Measurements from ENCODE around the gene GSTM3.
"Not testable (repeated sequence)": the region's sequence is repeated elsewhere in the genome, so short reads cannot be mapped to it uniquely, and the experiment has no call there.

GSTM3 gene

DNA sequence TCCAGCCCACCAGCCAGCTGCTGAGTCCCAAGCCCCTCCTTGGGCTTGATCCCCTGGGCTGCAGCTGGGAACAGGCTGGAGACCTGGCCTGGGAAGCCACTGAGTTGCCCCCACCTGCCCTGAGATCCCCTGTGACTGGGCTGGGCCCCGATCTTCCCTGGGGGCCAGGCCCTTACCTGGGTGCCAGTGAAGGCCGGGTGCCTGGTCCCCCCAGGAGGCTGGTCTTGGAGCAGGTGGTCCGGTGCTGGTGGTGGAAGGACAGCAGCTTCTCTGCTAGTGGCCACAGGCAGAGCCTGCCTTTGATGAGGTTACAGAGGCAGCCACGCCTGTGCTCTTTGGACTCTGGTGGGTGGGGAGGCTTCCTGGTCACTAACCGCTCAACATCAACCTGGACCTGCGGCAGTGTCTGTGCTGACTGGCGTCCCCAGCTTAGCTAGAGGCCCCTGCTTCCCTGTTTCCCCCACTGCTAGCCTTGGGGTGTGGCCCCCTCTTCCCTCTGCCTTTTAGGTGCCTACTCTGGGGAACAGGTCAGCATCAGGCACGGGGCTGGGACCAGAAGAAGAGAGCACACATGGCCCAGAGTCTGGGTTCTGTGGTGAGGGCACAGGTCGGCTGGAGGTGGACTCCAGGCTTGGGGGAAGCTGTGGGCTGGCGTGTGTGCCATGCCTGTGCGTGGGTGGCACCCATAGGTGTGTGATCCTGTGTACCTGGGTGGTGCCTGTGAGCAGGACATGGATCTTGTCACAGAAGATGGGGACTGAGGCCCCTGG is 23.0 kb upstream of the GSTM3 start, which contains the start of gene EPS8L3:
Gene EPS8L3, minus strand, starts transcription at position 278 of the 770 bp plus-strand sequence. CDS start 2,174 bp downstream, outside the sequence.
- Histone ChIP-seq H3K4me3 (ENCODE audit: low read length) (peak within 1 kb of the TSS; percentile 74), H3K27ac (ENCODE audit: low read depth, low read length) (no peak within 1 kb of the TSS), H3K36me3 (ENCODE audit: control insufficient read depth, insufficient read depth, low read length) (no peaks in the 10 kb centered on the region), H3K9ac (ENCODE audit: low read length) (peak within 1 kb of the TSS; percentile 88), H3K27me3 (ENCODE audit: control insufficient read depth, insufficient read depth, low read length) (no peaks in the 10 kb centered on the region), H3K4me1 (ENCODE audit: control insufficient read depth, insufficient read depth, low read length) (no peaks in the 10 kb centered on the region)

DNA sequence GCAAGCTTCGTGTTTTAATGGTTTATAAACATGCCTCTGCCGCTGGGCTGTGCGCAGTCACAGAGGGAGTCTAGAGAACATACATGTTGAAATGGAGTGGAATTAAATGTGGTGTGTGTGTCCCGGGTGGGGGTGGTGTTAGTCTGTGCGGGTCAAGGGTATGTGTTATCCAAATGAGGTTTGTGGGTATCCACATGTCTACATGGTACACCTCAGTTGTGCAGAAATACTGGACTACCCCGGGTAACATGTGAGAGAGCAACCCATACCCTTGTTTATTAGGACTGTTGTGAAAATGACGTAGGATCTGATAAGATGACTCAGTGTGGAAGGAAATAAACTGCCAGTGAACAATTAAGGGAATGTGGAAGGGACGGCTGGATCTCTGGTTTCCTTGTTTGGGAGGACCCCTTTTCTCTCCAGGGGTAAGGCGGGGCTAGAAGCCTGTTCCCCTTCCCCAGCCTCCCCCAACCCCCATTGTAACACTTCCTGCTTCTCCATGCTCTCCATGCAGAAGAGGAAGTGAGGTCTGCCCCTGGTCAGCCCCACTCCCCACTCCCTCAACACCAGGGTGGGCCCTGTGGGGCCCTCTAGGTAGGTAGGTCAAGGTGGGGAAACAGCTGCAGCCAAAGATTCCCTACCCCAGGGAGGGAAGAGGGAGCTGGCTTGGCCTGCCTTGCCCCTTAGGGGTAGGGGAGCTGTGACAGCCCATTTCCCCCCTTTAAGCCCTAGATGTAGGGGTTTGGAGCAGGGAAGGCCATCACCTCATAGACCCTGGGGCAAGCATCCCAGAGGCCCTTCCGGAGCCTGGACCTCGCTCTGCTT is 22.2 kb upstream of the GSTM3 start:
- no peaks in the 10 kb centered on the region for H3K4me1 ChIP-seq (ENCODE audit: control insufficient read depth, insufficient read depth, low read length)
- peak overlapping the region; percentile 88 for H3K9ac ChIP-seq (ENCODE audit: low read length)
- peak overlapping the region; percentile 74 for H3K4me3 ChIP-seq (ENCODE audit: low read length)
- no peak overlapping the region for H3K27ac ChIP-seq (ENCODE audit: low read depth, low read length)
- no peaks in the 10 kb centered on the region for H3K27me3 ChIP-seq (ENCODE audit: control insufficient read depth, insufficient read depth, low read length)
- no peaks in the 10 kb centered on the region for H3K36me3 ChIP-seq (ENCODE audit: control insufficient read depth, insufficient read depth, low read length)

GRCh38 chr1:109762039-109762585 is 21.3 kb upstream of the GSTM3 start:
- peak overlapping the region; percentile 74 for H3K4me3 ChIP-seq (ENCODE audit: low read length)
- no peak overlapping the region for H3K27ac ChIP-seq (ENCODE audit: low read depth, low read length)
- H3K36me3 ChIP-seq (ENCODE audit: control insufficient read depth, insufficient read depth, low read length) = no peaks in the 10 kb centered on the region
- no peaks in the 10 kb centered on the region for H3K4me1 ChIP-seq (ENCODE audit: control insufficient read depth, insufficient read depth, low read length)
- H3K9ac ChIP-seq (ENCODE audit: low read length) = no peak overlapping the region
- no peaks in the 10 kb centered on the region for H3K27me3 ChIP-seq (ENCODE audit: control insufficient read depth, insufficient read depth, low read length)

- H3K27me3 ChIP-seq (ENCODE audit: control insufficient read depth, insufficient read depth, low read length) = no peaks in the 10 kb centered on the region
- no peaks in the 10 kb centered on the region for H3K4me1 ChIP-seq (ENCODE audit: control insufficient read depth, insufficient read depth, low read length)
- no peak overlapping the region for H3K4me3 ChIP-seq (ENCODE audit: low read length)
- no peaks in the 10 kb centered on the region for H3K36me3 ChIP-seq (ENCODE audit: control insufficient read depth, insufficient read depth, low read length)
- H3K27ac ChIP-seq (ENCODE audit: low read depth, low read length) = no peak overlapping the region
- H3K9ac ChIP-seq (ENCODE audit: low read length) = no peak overlapping the region
These were observed 20.6 kb upstream of the GSTM3 start for GRCh38 chr1:109761227-109762038.

DNA sequence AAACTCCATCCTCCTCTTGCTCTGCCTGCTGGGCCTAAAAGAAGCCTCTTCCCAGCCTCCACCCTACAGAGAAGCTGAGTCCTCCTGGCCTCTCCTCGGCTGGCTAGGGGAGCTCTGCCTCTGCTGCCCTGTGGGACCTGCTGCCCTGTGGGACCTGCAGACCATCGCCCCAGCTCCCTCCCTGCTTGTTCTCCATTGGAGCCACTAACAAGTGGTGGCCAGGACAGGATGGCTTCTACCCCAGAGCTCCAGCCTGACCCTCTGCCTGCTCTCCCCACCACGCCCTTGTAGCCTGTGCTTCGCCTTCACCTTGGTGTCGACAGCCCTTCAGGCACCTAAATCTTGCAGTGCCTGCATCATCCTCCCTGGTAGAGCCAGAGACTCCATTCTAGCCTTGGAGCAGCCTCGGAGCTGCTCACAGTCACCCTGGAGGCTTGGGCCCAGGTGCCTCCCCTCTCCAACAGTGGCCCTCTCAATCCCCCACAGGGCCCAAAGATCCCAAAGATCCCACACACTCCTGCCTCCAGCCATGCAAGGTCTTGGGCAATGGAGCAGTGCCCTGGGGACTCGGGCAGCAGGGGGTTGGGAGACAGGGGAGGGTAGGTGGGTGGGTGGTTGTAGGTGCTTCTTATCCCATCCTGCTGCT is 19.9 kb upstream of the GSTM3 start:
- Histone ChIP-seq H3K27me3 (ENCODE audit: control insufficient read depth, insufficient read depth, low read length) (no peaks in the 10 kb centered on the region), H3K36me3 (ENCODE audit: control insufficient read depth, insufficient read depth, low read length) (no peaks in the 10 kb centered on the region), H3K27ac (ENCODE audit: low read depth, low read length) (no peak overlapping the region), H3K4me3 (ENCODE audit: low read length) (no peak overlapping the region), H3K4me1 (ENCODE audit: control insufficient read depth, insufficient read depth, low read length) (no peaks in the 10 kb centered on the region), H3K9ac (ENCODE audit: low read length) (no peak overlapping the region)

DNA sequence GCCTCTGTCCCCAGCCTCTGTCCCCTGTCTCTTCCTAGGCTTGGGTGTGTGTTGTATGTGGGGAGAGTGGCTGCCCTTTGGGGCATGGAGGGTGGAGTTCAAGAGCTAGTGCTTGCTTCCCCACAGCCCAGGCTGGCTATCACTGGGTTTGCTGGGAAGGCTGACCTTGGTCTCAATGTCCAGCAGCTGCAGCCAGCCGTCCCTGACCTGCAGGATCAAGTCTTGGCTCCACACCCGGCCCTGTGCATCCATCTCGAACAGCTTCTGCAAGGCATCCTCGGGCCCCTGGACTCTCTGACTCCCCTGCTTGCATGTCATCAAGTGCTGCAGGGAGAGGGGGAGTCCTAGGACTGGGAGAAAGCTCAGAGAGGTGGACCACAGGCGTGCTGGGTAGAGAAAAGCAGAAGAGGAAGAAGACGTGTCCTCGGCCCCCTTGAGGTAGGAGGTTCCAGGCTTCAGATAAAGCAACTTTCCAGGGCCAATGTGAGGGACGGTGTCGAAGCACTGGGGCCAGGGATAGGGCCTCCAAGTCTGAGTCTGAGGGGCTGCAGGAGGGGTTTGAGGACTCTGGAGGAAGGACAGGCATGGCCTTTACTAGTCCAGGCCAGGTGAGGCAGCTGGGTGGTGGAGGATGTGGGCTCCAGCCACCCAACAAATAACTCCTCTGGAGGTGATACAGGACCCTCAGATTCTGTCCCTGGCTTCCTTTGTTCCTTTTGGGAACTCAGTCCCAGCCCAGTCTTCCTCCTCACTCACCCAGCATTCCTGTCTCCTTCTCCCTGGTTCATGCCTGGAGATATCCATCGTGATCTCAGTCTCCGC is 18.9 kb upstream of the GSTM3 start:
- Histone ChIP-seq H3K36me3 (ENCODE audit: control insufficient read depth, insufficient read depth, low read length) (no peaks in the 10 kb centered on the region), H3K27ac (ENCODE audit: low read depth, low read length) (no peak overlapping the region)

DNA sequence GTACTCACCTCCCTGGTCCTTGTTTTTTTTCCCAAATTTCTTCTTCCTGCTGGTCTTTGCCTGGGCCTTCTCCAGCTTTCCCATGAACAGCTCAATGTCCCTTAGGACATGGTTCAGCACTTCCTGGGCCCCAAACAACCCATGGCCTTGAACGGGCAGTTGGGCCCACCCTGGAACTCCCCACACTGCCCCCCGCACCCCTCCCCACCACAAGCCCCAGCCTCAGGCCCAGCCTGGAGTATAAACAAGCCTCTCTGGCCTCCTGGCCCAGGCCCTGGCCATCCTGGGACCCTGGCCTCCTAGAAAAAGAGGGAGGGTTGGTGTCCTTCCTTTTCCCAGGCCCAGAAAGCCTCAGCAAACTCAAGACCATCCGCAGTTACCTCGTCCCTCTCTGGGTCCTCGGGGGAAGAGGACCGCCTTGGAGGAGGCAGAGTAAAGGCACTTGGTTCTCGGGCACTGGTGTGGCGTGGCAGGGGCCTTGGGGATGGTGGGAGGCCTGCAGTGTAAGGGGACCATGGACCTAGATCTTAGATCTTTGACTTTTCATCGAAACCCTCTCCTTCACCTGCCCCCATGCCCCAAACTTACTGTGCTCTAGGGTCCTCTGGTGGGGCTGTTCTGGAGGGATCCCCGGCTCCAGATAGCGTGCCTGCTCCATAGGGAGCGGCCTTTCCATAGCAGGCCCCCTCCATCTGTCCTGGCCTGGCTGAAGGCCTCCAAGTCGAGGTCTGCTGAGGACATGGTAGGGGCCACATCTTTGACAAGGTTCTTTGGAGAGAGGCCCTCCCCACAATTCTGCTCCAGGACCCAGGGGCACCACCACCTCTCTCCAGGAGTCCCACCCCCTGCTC is 17.3 kb upstream of the GSTM3 start:
- no peaks in the 10 kb centered on the region for H3K4me1 ChIP-seq (ENCODE audit: control insufficient read depth, insufficient read depth, low read length)
- H3K36me3 ChIP-seq (ENCODE audit: control insufficient read depth, insufficient read depth, low read length) = no peaks in the 10 kb centered on the region
- H3K9ac ChIP-seq (ENCODE audit: low read length) = no peak overlapping the region
- no peak overlapping the region for H3K4me3 ChIP-seq (ENCODE audit: low read length)
- no peaks in the 10 kb centered on the region for H3K27me3 ChIP-seq (ENCODE audit: control insufficient read depth, insufficient read depth, low read length)
- H3K27ac ChIP-seq (ENCODE audit: low read depth, low read length) = no peak overlapping the region

More for the DNA sequence above, 18.9 kb upstream of the GSTM3 start:
- no peak overlapping the region for H3K9ac ChIP-seq (ENCODE audit: low read length)
- H3K27me3 ChIP-seq (ENCODE audit: control insufficient read depth, insufficient read depth, low read length) = no peaks in the 10 kb centered on the region
- H3K4me1 ChIP-seq (ENCODE audit: control insufficient read depth, insufficient read depth, low read length) = no peaks in the 10 kb centered on the region
- no peak overlapping the region for H3K4me3 ChIP-seq (ENCODE audit: low read length)

DNA sequence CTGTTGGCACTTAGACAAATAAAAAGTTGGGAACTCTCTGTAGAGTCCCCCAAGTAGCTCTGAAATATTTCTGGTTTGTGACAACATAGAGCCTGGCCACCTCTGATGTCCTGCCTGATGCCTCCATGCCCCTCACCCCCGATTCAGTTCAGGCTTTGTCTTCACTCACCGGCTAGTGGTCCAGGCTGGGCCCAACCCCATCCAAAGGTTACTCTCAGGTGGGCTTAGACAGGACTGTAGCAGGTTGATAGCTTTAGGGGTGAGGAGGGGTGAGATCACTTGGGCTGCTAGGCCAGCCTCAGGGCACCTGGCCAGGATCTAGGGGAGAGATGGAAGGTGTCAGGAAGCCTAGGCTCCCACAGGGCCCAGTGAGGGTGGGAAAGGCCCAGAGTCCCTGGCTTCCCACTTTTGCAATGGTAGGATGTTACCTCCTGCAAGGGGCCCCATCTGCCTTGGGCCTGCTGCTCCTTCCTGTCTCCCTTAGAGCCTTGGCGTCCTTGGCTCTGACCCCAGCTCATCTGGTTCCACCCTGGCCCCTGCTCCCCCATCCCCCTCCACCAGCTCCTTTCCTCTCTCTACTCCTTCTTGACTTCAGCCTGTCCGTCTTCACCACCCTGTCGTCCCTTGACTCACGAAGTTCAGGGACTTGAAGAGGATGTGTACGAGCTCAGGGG is 16.1 kb upstream of the GSTM3 start:
- peaks cover under 1% of the 10 kb centered on the region for H3K36me3 ChIP-seq (ENCODE audit: control insufficient read depth, insufficient read depth, low read length)
- no peaks in the 10 kb centered on the region for H3K4me1 ChIP-seq (ENCODE audit: control insufficient read depth, insufficient read depth, low read length)

GRCh38 chr1:109756325-109756724 is 15.5 kb upstream of the GSTM3 start:
- H3K36me3 ChIP-seq (ENCODE audit: control insufficient read depth, insufficient read depth, low read length); H3K4me3 ChIP-seq (ENCODE audit: low read length); H3K4me1 ChIP-seq (ENCODE audit: control insufficient read depth, insufficient read depth, low read length); H3K27ac ChIP-seq (ENCODE audit: low read depth, low read length); H3K27me3 ChIP-seq (ENCODE audit: control insufficient read depth, insufficient read depth, low read length); H3K9ac ChIP-seq (ENCODE audit: low read length): not testable (repeated sequence)

More for the DNA sequence above, 16.1 kb upstream of the GSTM3 start:
- Histone ChIP-seq H3K9ac (ENCODE audit: low read length) (no peak overlapping the region), H3K4me3 (ENCODE audit: low read length) (no peak overlapping the region), H3K27ac (ENCODE audit: low read depth, low read length) (no peak overlapping the region), H3K27me3 (ENCODE audit: control insufficient read depth, insufficient read depth, low read length) (no peaks in the 10 kb centered on the region)

- H3K4me1 ChIP-seq (ENCODE audit: control insufficient read depth, insufficient read depth, low read length) = no peaks in the 10 kb centered on the region
- H3K4me3 ChIP-seq (ENCODE audit: low read length) = no peak overlapping the region
- no peaks in the 10 kb centered on the region for H3K27me3 ChIP-seq (ENCODE audit: control insufficient read depth, insufficient read depth, low read length)
- no peak overlapping the region for H3K27ac ChIP-seq (ENCODE audit: low read depth, low read length)
- H3K9ac ChIP-seq (ENCODE audit: low read length) = no peak overlapping the region
- H3K36me3 ChIP-seq (ENCODE audit: control insufficient read depth, insufficient read depth, low read length) = peaks cover 3% of the 10 kb centered on the region
These were observed 13.9 kb upstream of the GSTM3 start for GRCh38 chr1:109754738-109755137.
